Left lung (tissue), 10 donors: ENCODE measurements around the gene SLC2A13. TPM values are rescaled to one million over a fixed set of nuclear protein-coding genes. Genes with fewer than 3 reads are reported as not detected.

ENCODE experiments used
- ATAC-seq: fragments of 200-7000 bp; cut with Tn5 transposase; one replicate; pipeline ENCODE4 v1.9.1; 2020; ENCODE audit warnings: moderate library complexity
- DNase-seq, 4 donors: peaks; one replicate each; pipeline ENCODE4 v3.0.0-alpha.2; 2013 to 2020
- H3K27ac ChIP-seq, 2 donors: fragments of 200-600 bp; sonication (generic) in 1 of 2; one replicate each; pipeline versions ENCODE4 v1.5.0 to v1.8.0; 2020 to 2021
- H3K27me3 ChIP-seq, 2 donors: fragments of 200-600 bp; sonication (generic) in 1 of 2; one replicate each; pipeline versions ENCODE4 v1.5.0 to v1.8.0; 2020 to 2021
- H3K36me3 ChIP-seq, 2 donors: fragments of 200-600 bp; sonication (generic) in 1 of 2; one replicate each; pipeline versions ENCODE4 v1.5.0 to v1.8.0; 2020 to 2021
- H3K4me1 ChIP-seq, 2 donors: fragments of 200-600 bp; one replicate each; pipeline ENCODE4 v1.8.0; 2021
- H3K4me3 ChIP-seq, 2 donors: fragments of 200-600 bp; sonication (generic) in 1 of 2; one replicate each; pipeline versions ENCODE4 v1.5.0 to v1.8.0; 2020 to 2021; ENCODE audit warnings: mild to moderate bottlenecking in 1 of 2
- H3K9me3 ChIP-seq, 2 donors: fragments of 200-600 bp; sonication (generic) in 1 of 2; one replicate each; pipeline versions ENCODE4 v1.5.0 to v1.8.0; 2020 to 2021
- CTCF ChIP-seq, 2 donors: fragments of 200-600 bp; sonication (generic) in 1 of 2; IDR thresholded peaks; one replicate each; pipeline versions ENCODE4 v1.5.0 to v1.8.0; 2021; ENCODE audit warnings: antibody characterized with exemption in 2 of 2
- intact Hi-C, 2 donors: fragments of 100-400 bp; cut with DNase I; formaldehyde crosslinking; loops; one replicate each; pipeline versions ENCODE4 v1.11.2 to v1.14.2; 2022
- polyA plus RNA-seq, 6 donors: library from polyadenylated mRNA; unstranded; fragments of 120-200 nt; gene quantifications; one replicate each; pipeline ENCODE4 v1.2.1, GENCODE V29; 2013; ENCODE audit not compliant: insufficient read length in 6 of 6
- total RNA-seq, 2 donors: library from RNA; stranded (reverse); fragmentation: NEBNext Ultra II Directional; extraction: Animal tissue kit (Norgen Biotek cat#: 25700); gene quantifications; one replicate each; pipeline ENCODE4 v1.2.1, GENCODE V29; 2021
- donor health status: DM: no; HTN: yes; CAD: no.
- donor health status: DM: no; HTN: no; CAD: no.

The SLC2A13 gene
- total and polyA plus RNA-seq, 8 donors, result 5.8 to 14.6 (median 7.8) TPM

GRCh38 chr12:39988574-39988973, 117.3 kb downstream of the SLC2A13 start:
- no peak overlapping the region for H3K4me3 ChIP-seq
- TF ChIP-seq CTCF (IDR thresholded peaks at IDR 0.05), result no peak
- DNase-seq (no peak), ATAC-seq (no peak)
- intact Hi-C loops, result no loop called here
- no peaks in the 10 kb centered on the region for H3K27me3 ChIP-seq
- H3K36me3 ChIP-seq, result no peaks in the 10 kb centered on the region
- no peak overlapping the region for H3K27ac ChIP-seq
- no peaks in the 10 kb centered on the region for H3K4me1 ChIP-seq
- no peaks in the 10 kb centered on the region for H3K9me3 ChIP-seq

GRCh38 chr12:39986674-39987073, 119.2 kb downstream of the SLC2A13 start:
- Histone ChIP-seq H3K36me3 (no peaks in the 10 kb centered on the region), H3K4me1 (no peaks in the 10 kb centered on the region), H3K9me3 (no peaks in the 10 kb centered on the region), H3K4me3 (no peak overlapping the region), H3K27ac (no peak overlapping the region), H3K27me3 (no peaks in the 10 kb centered on the region)
- TF ChIP-seq CTCF (IDR thresholded peaks at IDR 0.05), result no peak
- ATAC-seq (no peak), DNase-seq (no peak)
- intact Hi-C loops, result no loop called here

- Histone ChIP-seq H3K4me1 (no peaks in the 10 kb centered on the region), H3K27ac (no peak overlapping the region), H3K4me3 (no peak overlapping the region), H3K9me3 (peaks cover 0 to 2% of the 10 kb centered on the region in 2 donors), H3K27me3 (no peaks in the 10 kb centered on the region), H3K36me3 (no peaks in the 10 kb centered on the region)
- DNase-seq (no peak), ATAC-seq (no peak)
- intact Hi-C loops, result no loop called here
- no peak for TF ChIP-seq CTCF (IDR thresholded peaks at IDR 0.05)
Measured at GRCh38 chr12:39984670-39985069, 121.2 kb downstream of the SLC2A13 start.

- TF ChIP-seq CTCF (IDR thresholded peaks at IDR 0.05), result no peak
- no peaks in the 10 kb centered on the region for H3K4me1 ChIP-seq
- no peak overlapping the region for H3K4me3 ChIP-seq
- ATAC-seq (no peak), DNase-seq (no peak)
- intact Hi-C loops, result no loop called here
- H3K36me3 ChIP-seq, result no peaks in the 10 kb centered on the region
- no peak overlapping the region for H3K27ac ChIP-seq
- no peaks in the 10 kb centered on the region for H3K27me3 ChIP-seq
- H3K9me3 ChIP-seq, result peaks cover 0 to 2% of the 10 kb centered on the region in 2 donors
Measured at GRCh38 chr12:39975374-39975918, 130.4 kb downstream of the SLC2A13 start.

GRCh38 chr12:39972119-39972518, 133.8 kb downstream of the SLC2A13 start:
- no peak for TF ChIP-seq CTCF (IDR thresholded peaks at IDR 0.05)
- Histone ChIP-seq H3K4me1 (no peaks in the 10 kb centered on the region), H3K27ac (no peak overlapping the region), H3K9me3 (no peaks in the 10 kb centered on the region), H3K4me3 (no peak overlapping the region), H3K27me3 (no peaks in the 10 kb centered on the region), H3K36me3 (no peaks in the 10 kb centered on the region)
- no peak for DNase-seq
- intact Hi-C loops, result no loop called here
- peak; percentile 33 for ATAC-seq
